Keratinocyte (primary cell): ENCODE data around the gene NKX1-2. TPM values are rescaled to one million over a fixed set of nuclear protein-coding genes. Genes with fewer than 3 reads are reported as not detected.

Source experiments
- DNase-seq: peaks from one replicate; pipeline ENCODE4 v3.0.0-alpha.2; 2011; ENCODE audit warnings: low read depth, missing footprints, low spot score
- FAIRE-seq: peaks from 2 replicates; lab custom pipeline; 2011; peaks lifted over from hg19 to GRCh38; lab: Jason Lieb, UNC
- H2AFZ ChIP-seq: 2 replicates; pipeline ENCODE4 v1.6.0; 2012; ENCODE audit warnings: low read length, control low read depth, inconsistent platforms; ENCODE audit not compliant: control insufficient read depth
- H3K27ac ChIP-seq: 2 replicates; pipeline ENCODE4 v1.5.1; 2011; ENCODE audit warnings: low read length; ENCODE audit not compliant: control insufficient read depth, insufficient read depth
- H3K27me3 ChIP-seq: 3 replicates; pipeline ENCODE4 v1.6.0; 2011; ENCODE audit warnings: low read length; ENCODE audit not compliant: control insufficient read depth, insufficient read depth; ENCODE audit errors: extremely low read depth
- H3K36me3 ChIP-seq, 2 experiments: 2 replicates in 1 of 2; 3 replicates in 1 of 2; pipeline ENCODE4 v1.5.1; 2011; ENCODE audit warnings: low read length in 2 of 2, mild to moderate bottlenecking in 1 of 2; ENCODE audit not compliant: control insufficient read depth in 2 of 2, insufficient read depth in 2 of 2; ENCODE audit errors: extremely low read depth in 1 of 2
- H3K4me1 ChIP-seq: 3 replicates; pipeline ENCODE4 v1.5.1; 2011; ENCODE audit warnings: low read length; ENCODE audit not compliant: control insufficient read depth, insufficient read depth; ENCODE audit errors: extremely low read depth
- H3K4me2 ChIP-seq: 3 replicates; pipeline ENCODE4 v1.6.0; 2011; ENCODE audit warnings: low read depth, low read length; ENCODE audit not compliant: control insufficient read depth, insufficient read depth; ENCODE audit errors: extremely low read depth
- H3K4me3 ChIP-seq, 3 experiments: fragments of 200-600 bp in 1 of 3; sonication (generic) in 1 of 3; 2 replicates in 2 of 3; 3 replicates in 1 of 3; pipeline ENCODE4 v1.5.1; 2011 to 2016; ENCODE audit warnings: low read length in 3 of 3, mild to moderate bottlenecking in 3 of 3, control low read depth in 2 of 3, inconsistent platforms in 1 of 3, low read depth in 1 of 3, mixed read lengths in 1 of 3, mixed run types in 1 of 3, moderate library complexity in 1 of 3; ENCODE audit not compliant: control insufficient read depth in 2 of 3, insufficient read depth in 2 of 3; ENCODE audit errors: extremely low read depth in 1 of 3
- H3K79me2 ChIP-seq: 2 replicates; pipeline ENCODE4 v1.6.0; 2012; ENCODE audit warnings: low read length; ENCODE audit not compliant: control insufficient read depth, insufficient read depth
- H3K9ac ChIP-seq: 3 replicates; pipeline ENCODE4 v1.6.0; 2011; ENCODE audit warnings: low read length; ENCODE audit not compliant: control insufficient read depth, insufficient read depth; ENCODE audit errors: extremely low read depth
- H3K9me1 ChIP-seq: 3 replicates; pipeline ENCODE4 v1.6.0; 2011; ENCODE audit warnings: low read length; ENCODE audit not compliant: control insufficient read depth, insufficient read depth; ENCODE audit errors: extremely low read depth
- H3K9me3 ChIP-seq: 2 replicates; pipeline ENCODE4 v1.5.1; 2012; ENCODE audit warnings: low read depth, low read length; ENCODE audit not compliant: control insufficient read depth
- H4K20me1 ChIP-seq: 3 replicates; pipeline ENCODE4 v1.6.0; 2011; ENCODE audit warnings: low read length; ENCODE audit not compliant: control insufficient read depth, insufficient read depth; ENCODE audit errors: extremely low read depth
- EZH2 ChIP-seq: IDR thresholded peaks from one replicate; pipeline ENCODE4 v1.6.1; 2012; ENCODE audit warnings: inconsistent platforms, mild to moderate bottlenecking, low read length, moderate library complexity
- dilution Hi-C: fragments of 300-500 bp; cut with MboI; formaldehyde crosslinking; loops from one replicate; pipeline ENCODE4 v1.7.0; 2020; ENCODE audit warnings: low sequenced_read_pairs; ENCODE audit not compliant: extremely low pct_ligation_motif_present
- polyA plus RNA-seq, 5 experiments: library from polyadenylated mRNA; depleted of rRNA in 3 of 5; stranded (reverse) in 3 of 5; stranded (forward) in 1 of 5; unstranded in 1 of 5; fragments of >200 nt; gene quantifications; 1 replicate in 1 of 5; 2 replicates in 3 of 5; 3 replicates in 1 of 5; pipeline versions ENCODE4 v1.2.1 to v1.2.3, GENCODE V29; 2011 to 2012; ENCODE audit warnings: missing spikeins in 2 of 5, low read depth in 1 of 5, low replicate concordance in 1 of 5
- TF ChIP-seq, protein P1 (sequence below), 3 experiments: IDR thresholded peaks in 1 of 3; conservative IDR thresholded peaks in 1 of 3; optimal IDR thresholded peaks in 1 of 3; 2 replicates in 2 of 3; 3 replicates in 1 of 3; pipeline versions ENCODE3 to v1.5.1; 2011; ENCODE audit warnings: low read length in 3 of 3, mild to moderate bottlenecking in 3 of 3, moderate library complexity in 2 of 3, control low read depth in 1 of 3, inconsistent platforms in 1 of 3; ENCODE audit not compliant: insufficient read depth in 2 of 3; ENCODE audit errors: extremely low read depth in 1 of 3

NKX1-2 gene
- polyA plus RNA-seq, 1 donor (not counting 4 experiments of a cell fraction or from before 2014, with no cell fraction given): 1.9 TPM

DNA sequence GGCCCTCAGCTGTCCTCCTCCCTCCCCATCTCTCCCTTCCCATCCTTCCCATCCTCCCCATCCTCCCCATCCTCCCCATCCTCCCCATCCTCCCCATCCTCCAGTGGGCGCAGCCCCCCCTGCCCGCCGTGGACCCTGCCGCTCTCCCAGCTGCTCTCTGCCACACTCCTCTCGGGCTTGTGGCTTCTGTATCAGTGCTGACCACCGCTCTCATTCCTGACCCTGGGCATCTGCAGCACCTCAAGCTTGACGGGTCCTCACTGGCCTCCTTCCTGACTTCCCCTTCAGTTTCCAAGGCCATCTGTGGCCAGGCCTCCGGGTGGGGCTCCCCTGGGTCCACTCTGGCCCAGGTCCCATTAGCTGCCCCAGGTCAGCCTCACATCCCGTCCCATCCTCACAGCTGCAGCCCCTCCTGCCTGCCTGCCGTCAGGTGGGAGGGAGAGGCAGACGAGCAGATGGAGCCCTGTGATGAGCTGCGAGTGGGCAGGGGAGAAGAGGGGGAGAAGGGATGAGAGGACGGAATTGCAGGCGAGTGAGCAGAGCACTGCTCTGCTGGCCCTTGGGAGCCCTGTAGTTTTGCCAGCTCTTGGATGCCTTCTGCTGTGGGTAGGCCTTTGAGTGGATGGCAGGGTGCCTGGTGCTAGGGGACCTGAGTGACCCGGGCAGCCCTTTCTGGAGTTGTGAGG, 47.5 kb upstream of the NKX1-2 start:
- Histone ChIP-seq H3K79me2 (no peaks in the 10 kb centered on the region), H3K36me3 (peaks cover 0 to 9% of the 10 kb centered on the region in 2 experiments), H3K27ac (no peak overlapping the region), H3K9me1 (no peaks in the 10 kb centered on the region), H3K4me1 (no peaks in the 10 kb centered on the region), H3K9ac (no peak overlapping the region), H2AFZ (no peak overlapping the region), H4K20me1 (no peaks in the 10 kb centered on the region), H3K27me3 (no peaks in the 10 kb centered on the region), H3K4me2 (no peak overlapping the region), H3K9me3 (peaks cover 2% of the 10 kb centered on the region), H3K4me3 (no peak overlapping the region)
- DNase-seq (no peak), FAIRE-seq (no peak)
- dilution Hi-C loops: no loop called here
- TF ChIP-seq, protein P1, sequence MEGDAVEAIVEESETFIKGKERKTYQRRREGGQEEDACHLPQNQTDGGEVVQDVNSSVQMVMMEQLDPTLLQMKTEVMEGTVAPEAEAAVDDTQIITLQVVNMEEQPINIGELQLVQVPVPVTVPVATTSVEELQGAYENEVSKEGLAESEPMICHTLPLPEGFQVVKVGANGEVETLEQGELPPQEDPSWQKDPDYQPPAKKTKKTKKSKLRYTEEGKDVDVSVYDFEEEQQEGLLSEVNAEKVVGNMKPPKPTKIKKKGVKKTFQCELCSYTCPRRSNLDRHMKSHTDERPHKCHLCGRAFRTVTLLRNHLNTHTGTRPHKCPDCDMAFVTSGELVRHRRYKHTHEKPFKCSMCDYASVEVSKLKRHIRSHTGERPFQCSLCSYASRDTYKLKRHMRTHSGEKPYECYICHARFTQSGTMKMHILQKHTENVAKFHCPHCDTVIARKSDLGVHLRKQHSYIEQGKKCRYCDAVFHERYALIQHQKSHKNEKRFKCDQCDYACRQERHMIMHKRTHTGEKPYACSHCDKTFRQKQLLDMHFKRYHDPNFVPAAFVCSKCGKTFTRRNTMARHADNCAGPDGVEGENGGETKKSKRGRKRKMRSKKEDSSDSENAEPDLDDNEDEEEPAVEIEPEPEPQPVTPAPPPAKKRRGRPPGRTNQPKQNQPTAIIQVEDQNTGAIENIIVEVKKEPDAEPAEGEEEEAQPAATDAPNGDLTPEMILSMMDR (optimal IDR thresholded peaks at IDR 0.05 in 1 of 3, IDR thresholded peaks at IDR 0.05 in 1 of 3, conservative IDR thresholded peaks at IDR 0.05 in 1 of 3; ENCODE audit: extremely low read depth in 1 of 3, insufficient read depth in 2 of 3, low read length in 3 of 3): no peak
- no peak for TF ChIP-seq EZH2

DNA sequence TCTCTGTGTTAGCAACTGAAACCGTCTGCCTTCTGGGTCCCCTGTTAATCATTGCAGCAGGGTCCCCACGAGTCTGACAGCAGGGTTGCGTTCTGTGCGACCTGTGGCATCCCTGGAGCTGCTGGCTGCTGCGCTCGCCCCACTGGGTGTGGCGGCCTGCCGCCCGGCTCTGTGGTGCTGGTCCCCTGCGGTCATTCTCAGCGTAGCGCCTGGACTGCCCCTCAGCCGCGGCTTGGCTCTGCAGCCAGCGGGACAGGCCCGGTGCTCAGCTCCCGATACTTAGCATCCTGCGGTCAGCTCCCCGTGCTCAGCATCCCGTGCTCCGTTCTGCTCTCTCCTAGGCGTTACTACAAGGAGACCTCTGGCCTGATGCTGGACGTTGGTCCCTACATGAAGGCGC, 46.8 kb upstream of the NKX1-2 start:
- Histone ChIP-seq H3K9me3 (peaks cover 2% of the 10 kb centered on the region), H3K4me3 (no peak overlapping the region), H3K79me2 (no peaks in the 10 kb centered on the region), H3K4me2 (no peak overlapping the region), H2AFZ (no peak overlapping the region), H3K27me3 (no peaks in the 10 kb centered on the region), H4K20me1 (no peaks in the 10 kb centered on the region), H3K27ac (no peak overlapping the region), H3K36me3 (peaks cover 0 to 11% of the 10 kb centered on the region in 2 experiments), H3K9ac (no peak overlapping the region), H3K4me1 (no peaks in the 10 kb centered on the region), H3K9me1 (no peaks in the 10 kb centered on the region)
- FAIRE-seq: no peak
- TF ChIP-seq, protein P1 (optimal IDR thresholded peaks at IDR 0.05 in 1 of 3, IDR thresholded peaks at IDR 0.05 in 1 of 3, conservative IDR thresholded peaks at IDR 0.05 in 1 of 3; ENCODE audit: extremely low read depth in 1 of 3, insufficient read depth in 2 of 3, low read length in 3 of 3): no peak
- no peak for TF ChIP-seq EZH2
- dilution Hi-C loops: no loop called here
- no peak for DNase-seq
